Smooth muscle cell (in vitro differentiated cells): Measurements from ENCODE around the gene CD14. TPM values are rescaled to one million over a fixed set of nuclear protein-coding genes. Genes with fewer than 3 reads are reported as not detected.
"Not testable (repeated sequence)": the region's sequence is repeated elsewhere in the genome, so short reads cannot be mapped to it uniquely, and the experiment has no call there.

ENCODE experiments used
- DNase-seq: peaks from one replicate; lab custom pipeline; 2025; ENCODE audit not compliant: unreplicated experiment; lab: John Stamatoyannopoulos, UW
- H2AFZ ChIP-seq: fragments of 200-600 bp; sonication (generic); 2 replicates; pipeline ENCODE4 v1.6.0; 2016; ENCODE audit warnings: antibody characterized with exemption, low read depth, mild to moderate bottlenecking
- H3F3A ChIP-seq: fragments of 200-600 bp; sonication (generic); 2 replicates; pipeline ENCODE4 v1.6.0; 2017; ENCODE audit warnings: antibody characterized with exemption, low read depth
- H3K27ac ChIP-seq: fragments of 200-600 bp; sonication (generic); 2 replicates; pipeline ENCODE4 v1.5.1; 2016; ENCODE audit warnings: low read depth, mild to moderate bottlenecking
- H3K27me3 ChIP-seq: fragments of 200-600 bp; sonication (generic); 2 replicates; pipeline ENCODE4 v1.6.1; 2016; ENCODE audit warnings: low read depth, mild to moderate bottlenecking
- H3K36me3 ChIP-seq: fragments of 200-600 bp; sonication (generic); 2 replicates; pipeline ENCODE4 v1.5.1; 2016; ENCODE audit warnings: low read depth
- H3K4me1 ChIP-seq: fragments of 200-600 bp; sonication (generic); 2 replicates; pipeline ENCODE4 v1.5.1; 2016; ENCODE audit warnings: low read depth
- H3K4me2 ChIP-seq: fragments of 200-600 bp; sonication (generic); 2 replicates; pipeline ENCODE4 v1.6.0; 2016; ENCODE audit warnings: mild to moderate bottlenecking
- H3K4me3 ChIP-seq: fragments of 200-600 bp; sonication (generic); 2 replicates; pipeline ENCODE4 v1.5.1; 2016; ENCODE audit warnings: mild to moderate bottlenecking
- H3K79me2 ChIP-seq: fragments of 200-600 bp; sonication (generic); 2 replicates; pipeline ENCODE4 v1.6.0; 2016; ENCODE audit warnings: low read depth, mild to moderate bottlenecking
- H3K9ac ChIP-seq: fragments of 200-600 bp; sonication (generic); 2 replicates; pipeline ENCODE4 v1.6.0; 2016; ENCODE audit warnings: low read depth
- H3K9me3 ChIP-seq: fragments of 200-600 bp; sonication (generic); replicated peaks from 2 replicates; pipeline ENCODE4 v1.5.1; 2016; ENCODE audit warnings: low read depth
- H4K20me1 ChIP-seq: fragments of 200-600 bp; sonication (generic); 2 replicates; pipeline ENCODE4 v1.6.0; 2016; ENCODE audit warnings: low read depth
- CTCF ChIP-seq: fragments of 200-600 bp; sonication (generic); IDR thresholded peaks from 2 replicates; pipeline ENCODE4 v1.5.1; 2017; ENCODE audit warnings: borderline replicate concordance, mild to moderate bottlenecking, antibody characterized with exemption; ENCODE audit not compliant: insufficient read depth, poor library complexity, severe bottlenecking
- WGBS: methylation state at CpG from one replicate; pipeline ENCODE4 v1.1.7; 2016; ENCODE audit warnings: low lambda C conversion rate; 5-methylcytosine and 5-hydroxymethylcytosine counted together
- polyA plus RNA-seq: library from polyadenylated mRNA; unstranded; fragments of >200 nt; fragmentation: Nextera tagmentation; extraction: Ambion mirVana; gene quantifications from 2 replicates; pipeline ENCODE4 v1.2.1, GENCODE V29; 2016
- total RNA-seq: library from RNA; depleted of rRNA; stranded (reverse); fragments of >200 nt; gene quantifications from 2 replicates; pipeline ENCODE4 v1.2.3, GENCODE V29; 2014

CD14 gene
- total and polyA plus RNA-seq, 2 experiments from 2014 or later, result 0.54 to 0.69 TPM

- H3K9ac ChIP-seq, result no peak overlapping the region
- H3K4me2 ChIP-seq, result no peak overlapping the region
- H3K4me3 ChIP-seq, result no peak overlapping the region
- no peak overlapping the region for H3K27ac ChIP-seq
- no peaks in the 10 kb centered on the region for H3K79me2 ChIP-seq
- H3K36me3 ChIP-seq, result no peaks in the 10 kb centered on the region
- no peaks in the 10 kb centered on the region for H3K27me3 ChIP-seq
- no peaks in the 10 kb centered on the region for H3F3A ChIP-seq
- DNase-seq, result no peak
- H3K9me3 ChIP-seq, result peaks cover 14% of the 10 kb centered on the region
- H4K20me1 ChIP-seq, result no peaks in the 10 kb centered on the region
- 91% methylated on average over 4 of the region's 4 CpGs for WGBS
- no peaks in the 10 kb centered on the region for H3K4me1 ChIP-seq
- TF ChIP-seq CTCF, result no peak
- no peak overlapping the region for H2AFZ ChIP-seq
These were observed 1.9 kb downstream of the CD14 start for GRCh38 chr5:140631036-140631417.

GRCh38 chr5:140630292-140631035 is 2.5 kb downstream of the CD14 start:
- no peak for DNase-seq
- no peak overlapping the region for H3K27ac ChIP-seq

DNA sequence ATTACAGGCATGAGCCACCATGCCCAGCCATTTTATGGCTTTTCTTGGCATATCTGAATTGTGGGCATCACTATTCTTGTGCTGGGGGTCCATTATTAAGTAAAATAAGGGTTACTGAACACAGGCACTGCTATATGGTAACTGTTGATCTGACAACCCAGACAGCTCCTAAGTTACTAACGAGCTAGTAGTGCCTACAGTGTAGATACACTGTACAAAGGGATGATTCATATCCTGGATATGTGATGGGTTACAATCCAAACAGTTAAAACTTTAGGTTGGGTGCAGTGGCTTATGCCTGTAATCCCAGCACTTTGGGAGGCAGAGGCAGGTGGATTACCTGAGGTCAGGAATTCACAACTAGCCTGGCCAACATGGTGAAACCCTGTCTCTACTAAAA is 4.3 kb downstream of the CD14 start:
- H3K4me3 ChIP-seq, result no peak overlapping the region
- H3K4me1 ChIP-seq, result no peaks in the 10 kb centered on the region
- H3F3A ChIP-seq, result no peaks in the 10 kb centered on the region
- no peak overlapping the region for H3K27ac ChIP-seq
- no peaks in the 10 kb centered on the region for H3K79me2 ChIP-seq
- no peak overlapping the region for H3K4me2 ChIP-seq
- WGBS, result 61% methylated on average over 1 of the region's 1 CpG
- H3K9ac ChIP-seq, result no peak overlapping the region
- no peaks in the 10 kb centered on the region for H4K20me1 ChIP-seq
- no peak overlapping the region for H2AFZ ChIP-seq
- H3K36me3 ChIP-seq, result no peaks in the 10 kb centered on the region
- DNase-seq, result no peak
- no peak for TF ChIP-seq CTCF
- peaks cover 14% of the 10 kb centered on the region for H3K9me3 ChIP-seq
- no peaks in the 10 kb centered on the region for H3K27me3 ChIP-seq

More at GRCh38 chr5:140630292-140631035, 2.5 kb downstream of the CD14 start:
- Histone ChIP-seq H3F3A (no peaks in the 10 kb centered on the region), H3K9me3 (peaks cover 14% of the 10 kb centered on the region), H4K20me1 (no peaks in the 10 kb centered on the region), H3K36me3 (no peaks in the 10 kb centered on the region), H3K79me2 (no peaks in the 10 kb centered on the region), H2AFZ (no peak overlapping the region), H3K4me2 (no peak overlapping the region), H3K4me3 (no peak overlapping the region), H3K4me1 (no peaks in the 10 kb centered on the region), H3K9ac (no peak overlapping the region), H3K27me3 (no peaks in the 10 kb centered on the region)
- no peak for TF ChIP-seq CTCF
- 76% methylated on average over 2 of the region's 2 CpGs for WGBS

- Histone ChIP-seq H3K27me3 (no peaks in the 10 kb centered on the region), H3K79me2 (no peaks in the 10 kb centered on the region), H3K9ac (no peak overlapping the region), H3K27ac (no peak overlapping the region), H3K4me3 (no peak overlapping the region), H3K9me3 (peaks cover 14% of the 10 kb centered on the region), H4K20me1 (no peaks in the 10 kb centered on the region), H3F3A (no peaks in the 10 kb centered on the region), H3K4me1 (no peaks in the 10 kb centered on the region), H3K4me2 (no peak overlapping the region), H2AFZ (no peak overlapping the region), H3K36me3 (no peaks in the 10 kb centered on the region)
- WGBS, result 84% methylated on average over 6 of the region's 6 CpGs
- no peak for TF ChIP-seq CTCF
- DNase-seq, result no peak
These were observed 5.0 kb downstream of the CD14 start for GRCh38 chr5:140627972-140628371.

- H3K36me3 ChIP-seq, H3F3A ChIP-seq, H3K4me1 ChIP-seq, H3K4me3 ChIP-seq, H3K27me3 ChIP-seq, H4K20me1 ChIP-seq, H2AFZ ChIP-seq, H3K4me2 ChIP-seq, H3K9ac ChIP-seq, H3K27ac ChIP-seq, H3K79me2 ChIP-seq, DNase-seq: not testable (repeated sequence)
- peaks cover 14% of the 10 kb centered on the region for H3K9me3 ChIP-seq
- WGBS, result 90% methylated on average over 10 of the region's 10 CpGs
These were observed 8.1 kb downstream of the CD14 start for GRCh38 chr5:140624886-140625285.
